Measurements from ENCODE around the gene C1QTNF12.

The C1QTNF12 gene

GRCh38 chr1:1233567-1233892 lies 13.0 kb downstream of the C1QTNF12 start:
- in situ Hi-C loops (cut with MboI; ENCODE audit: low sequenced_read_pairs, unreplicated experiment): no loop called here
- no peak for TF ChIP-seq CTCF (IDR thresholded peaks at IDR 0.05; ENCODE audit: borderline replicate concordance, control extremely low read depth, extremely low read depth, insufficient read depth, missing control alignments)
- no peak for DNase-seq (ENCODE audit: low spot score)

- no peak for TF ChIP-seq CTCF (IDR thresholded peaks at IDR 0.05; ENCODE audit: borderline replicate concordance, control extremely low read depth, extremely low read depth, insufficient read depth, missing control alignments)
- DNase-seq (ENCODE audit: low spot score): no peak
- in situ Hi-C loops (cut with MboI; ENCODE audit: low sequenced_read_pairs, unreplicated experiment): no loop called here
These were observed 13.5 kb downstream of the C1QTNF12 start for GRCh38 chr1:1232796-1233566.

- in situ Hi-C loops (cut with MboI; ENCODE audit: low sequenced_read_pairs, unreplicated experiment): no loop called here
- TF ChIP-seq CTCF (IDR thresholded peaks at IDR 0.05; ENCODE audit: borderline replicate concordance, control extremely low read depth, extremely low read depth, insufficient read depth, missing control alignments): no peak
- no peak for DNase-seq (ENCODE audit: low spot score)
These were observed 14.2 kb downstream of the C1QTNF12 start, which contains the start of gene B3GALT6 for GRCh38 chr1:1232208-1232795. B3GALT6 (plus strand) TSS chr1:1232237; CDS start chr1:1232279, 42 bp downstream.

GRCh38 chr1:1231400-1232207 lies 14.9 kb downstream of the C1QTNF12 start, which contains the start of gene SDF4:
SDF4 (minus strand) TSS chr1:1232001; CDS start chr1:1228772, 3,229 bp downstream.
- DNase-seq (ENCODE audit: low spot score): peak; percentile 100
- in situ Hi-C loops (cut with MboI; ENCODE audit: low sequenced_read_pairs, unreplicated experiment): no loop called here
- TF ChIP-seq CTCF (IDR thresholded peaks at IDR 0.05; ENCODE audit: borderline replicate concordance, control extremely low read depth, extremely low read depth, insufficient read depth, missing control alignments): no peak

GRCh38 chr1:1230656-1231399 lies 15.7 kb downstream of the C1QTNF12 start:
- TF ChIP-seq CTCF (IDR thresholded peaks at IDR 0.05; ENCODE audit: borderline replicate concordance, control extremely low read depth, extremely low read depth, insufficient read depth, missing control alignments): no peak
- in situ Hi-C loops (cut with MboI; ENCODE audit: low sequenced_read_pairs, unreplicated experiment): no loop called here
- no peak for DNase-seq (ENCODE audit: low spot score)

GRCh38 chr1:1229770-1230169 lies 16.8 kb downstream of the C1QTNF12 start:
- in situ Hi-C loops (cut with MboI; ENCODE audit: low sequenced_read_pairs, unreplicated experiment): no loop called here
- DNase-seq (ENCODE audit: low spot score): no peak

More at GRCh38 chr1:1229770-1230169, 16.8 kb downstream of the C1QTNF12 start:
- no peak for TF ChIP-seq CTCF (IDR thresholded peaks at IDR 0.05; ENCODE audit: borderline replicate concordance, control extremely low read depth, extremely low read depth, insufficient read depth, missing control alignments)

All from GM13976 (cell line).